ENCODE measurements around the gene SMG6.
"Not testable (repeated sequence)": the region's sequence is repeated elsewhere in the genome, so short reads cannot be mapped to it uniquely, and the experiment has no call there.

SMG6 gene

DNA sequence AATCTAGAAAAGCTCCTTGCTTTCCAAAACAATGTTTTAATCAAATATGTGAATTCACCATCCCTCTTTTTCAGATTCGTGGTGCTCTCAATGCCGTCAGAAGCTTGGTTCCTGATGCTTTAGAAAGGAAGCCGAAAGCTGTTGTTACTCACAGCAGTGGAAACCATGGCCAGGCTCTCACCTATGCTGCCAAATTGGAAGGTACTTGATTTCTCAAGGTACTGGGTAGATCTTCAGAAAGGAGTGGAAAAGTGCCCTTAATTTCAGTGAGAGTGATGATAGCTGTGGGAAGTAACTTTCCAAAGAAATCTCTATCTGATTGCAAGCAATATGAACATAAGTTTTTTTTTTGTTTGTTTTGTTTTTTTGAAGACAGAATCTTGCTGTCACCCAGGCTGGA is 14.2 kb upstream of the SMG6 start:
- H3K4me3 ChIP-seq (replicated peaks; ENCODE audit: low read depth, low read length): no peak overlapping the region
- peaks cover 4% of the 10 kb centered on the region for H3K36me3 ChIP-seq (ENCODE audit: control insufficient read depth, insufficient read depth, low read length)
- H3K27me3 ChIP-seq (replicated peaks; ENCODE audit: control insufficient read depth, insufficient read depth, low read length): no peaks in the 10 kb centered on the region
- TF ChIP-seq CTCF (IDR thresholded peaks at IDR 0.05; ENCODE audit: insufficient read depth, low read length, poor library complexity, severe bottlenecking): no peak
- no peak for DNase-seq (ENCODE audit: extremely low read depth, insufficient read length)

DNA sequence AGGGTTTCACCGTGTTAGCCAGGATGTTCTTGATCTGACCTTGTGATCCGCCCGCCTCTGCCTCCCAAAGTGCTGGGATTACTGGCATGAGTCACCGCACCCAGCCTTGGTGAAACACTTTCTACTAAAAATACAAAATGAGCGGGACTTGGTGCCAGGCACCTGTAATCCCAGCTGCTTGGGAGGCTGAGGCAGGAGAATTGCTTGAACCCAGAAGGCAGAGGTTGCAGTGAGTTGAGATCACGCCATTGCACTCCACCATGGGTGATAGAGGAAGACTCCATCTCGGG is 13.3 kb upstream of the SMG6 start:
- H3K27me3 ChIP-seq (replicated peaks; ENCODE audit: control insufficient read depth, insufficient read depth, low read length); H3K36me3 ChIP-seq (ENCODE audit: control insufficient read depth, insufficient read depth, low read length); H3K4me3 ChIP-seq (replicated peaks; ENCODE audit: low read depth, low read length); DNase-seq (ENCODE audit: extremely low read depth, insufficient read length): not testable (repeated sequence)

- Histone ChIP-seq H3K36me3 (ENCODE audit: control insufficient read depth, insufficient read depth, low read length) (no peaks in the 10 kb centered on the region), H3K4me3 (replicated peaks; ENCODE audit: low read depth, low read length) (no peak overlapping the region), H3K27me3 (replicated peaks; ENCODE audit: control insufficient read depth, insufficient read depth, low read length) (no peaks in the 10 kb centered on the region)
- no peak for TF ChIP-seq CTCF (IDR thresholded peaks at IDR 0.05; ENCODE audit: insufficient read depth, low read length, poor library complexity, severe bottlenecking)
- DNase-seq (ENCODE audit: extremely low read depth, insufficient read length): no peak
Observed at GRCh38 chr17:2312736-2313135, 9.2 kb upstream of the SMG6 start.

DNA sequence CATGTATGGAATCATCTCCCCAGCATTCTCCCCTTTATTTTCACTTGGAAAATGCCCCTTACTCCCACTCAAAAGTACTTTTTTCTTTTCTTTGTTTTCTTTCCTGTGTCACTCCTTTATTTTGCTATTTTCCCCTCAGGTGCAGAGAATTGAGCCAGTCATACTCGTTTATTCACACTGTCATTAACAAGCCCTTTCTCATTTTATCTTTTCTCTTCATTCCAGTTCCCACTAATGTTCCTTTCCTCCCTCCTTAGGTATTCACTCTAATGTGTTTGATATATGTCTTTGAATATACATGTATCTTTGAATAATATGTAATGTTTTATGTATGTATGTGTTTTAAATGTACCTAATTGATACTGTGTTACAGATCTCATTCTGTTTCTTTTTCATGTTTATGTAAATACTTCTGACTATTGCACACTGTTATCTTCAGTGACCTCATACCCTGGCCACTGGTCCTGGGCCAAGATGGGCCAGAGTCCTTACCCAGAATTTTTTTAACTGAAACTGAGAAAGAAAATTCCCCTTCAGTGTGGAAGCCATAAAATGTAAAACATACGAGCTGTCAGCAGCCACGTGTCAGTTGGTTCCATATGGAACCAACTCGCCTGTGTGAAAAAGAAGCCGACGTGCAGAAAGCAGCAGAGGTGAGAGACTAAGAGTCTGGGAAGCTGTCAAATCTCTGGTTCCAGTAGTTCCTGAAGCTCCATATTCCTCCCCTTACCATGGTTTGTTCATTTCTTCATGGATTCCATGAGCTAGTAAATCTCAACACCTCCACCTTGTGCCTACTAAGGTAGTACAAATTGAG is 6.0 kb upstream of the SMG6 start:
- no peak for TF ChIP-seq CTCF (IDR thresholded peaks at IDR 0.05; ENCODE audit: insufficient read depth, low read length, poor library complexity, severe bottlenecking)
- Histone ChIP-seq H3K4me3 (replicated peaks; ENCODE audit: low read depth, low read length) (no peak overlapping the region), H3K36me3 (ENCODE audit: control insufficient read depth, insufficient read depth, low read length) (no peaks in the 10 kb centered on the region), H3K27me3 (replicated peaks; ENCODE audit: control insufficient read depth, insufficient read depth, low read length) (no peaks in the 10 kb centered on the region)
- DNase-seq (ENCODE audit: extremely low read depth, insufficient read length): no peak

DNA sequence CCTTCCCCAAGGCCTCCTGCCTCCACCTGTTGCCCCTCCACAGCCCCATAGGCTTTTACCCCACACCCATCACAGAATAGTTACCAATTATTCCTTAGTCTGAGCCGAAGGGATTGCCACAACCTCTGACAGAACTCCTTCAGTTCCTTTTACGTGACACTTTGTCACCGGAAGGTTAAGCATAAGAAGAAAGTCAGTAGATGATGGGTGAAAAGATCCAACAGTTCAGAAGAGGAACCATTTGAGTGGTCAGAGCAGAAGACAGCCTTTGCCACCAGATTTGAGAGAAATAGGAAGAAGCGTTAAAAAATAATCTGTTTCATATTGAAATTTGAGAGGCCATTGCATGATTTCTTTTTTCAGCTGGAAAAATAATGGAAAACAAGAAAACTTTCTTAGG is 1.3 kb upstream of the SMG6 start:
- Histone ChIP-seq H3K27me3 (replicated peaks; ENCODE audit: control insufficient read depth, insufficient read depth, low read length) (no peaks in the 10 kb centered on the region), H3K36me3 (ENCODE audit: control insufficient read depth, insufficient read depth, low read length) (no peaks in the 10 kb centered on the region), H3K4me3 (replicated peaks; ENCODE audit: low read depth, low read length) (no peak overlapping the region)
- no peak for TF ChIP-seq CTCF (IDR thresholded peaks at IDR 0.05; ENCODE audit: insufficient read depth, low read length, poor library complexity, severe bottlenecking)
- DNase-seq (ENCODE audit: extremely low read depth, insufficient read length): no peak

DNA sequence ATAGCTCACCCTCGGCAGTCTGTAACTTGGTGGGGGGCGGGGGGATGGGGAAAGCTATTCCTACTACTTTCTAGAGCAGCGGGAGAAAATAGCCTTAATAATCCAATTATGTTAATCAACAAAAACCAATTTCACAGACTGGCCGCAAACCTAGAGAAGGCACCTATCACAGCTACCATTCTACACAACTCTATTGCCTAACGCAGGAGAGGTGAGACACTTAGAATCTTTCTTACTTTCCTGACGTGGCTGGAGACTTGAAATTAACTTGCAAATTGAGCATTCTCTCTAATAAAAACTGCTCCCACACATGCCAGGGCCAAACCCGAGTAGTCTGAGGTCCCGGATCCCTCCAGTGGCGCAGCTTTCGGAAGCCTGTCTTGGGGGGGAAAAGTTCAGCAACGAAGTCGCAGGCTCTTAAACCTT is 794 bp downstream of the SMG6 start:
- TF ChIP-seq CTCF (IDR thresholded peaks at IDR 0.05; ENCODE audit: insufficient read depth, low read length, poor library complexity, severe bottlenecking): no peak
- no peak for DNase-seq (ENCODE audit: extremely low read depth, insufficient read length)
- Histone ChIP-seq H3K36me3 (ENCODE audit: control insufficient read depth, insufficient read depth, low read length) (peaks cover 2% of the 10 kb centered on the region), H3K27me3 (replicated peaks; ENCODE audit: control insufficient read depth, insufficient read depth, low read length) (no peaks in the 10 kb centered on the region), H3K4me3 (replicated peaks; ENCODE audit: low read depth, low read length) (peak overlapping the region; percentile 96)
